Measurements from ENCODE around the gene SPN.

DNA sequence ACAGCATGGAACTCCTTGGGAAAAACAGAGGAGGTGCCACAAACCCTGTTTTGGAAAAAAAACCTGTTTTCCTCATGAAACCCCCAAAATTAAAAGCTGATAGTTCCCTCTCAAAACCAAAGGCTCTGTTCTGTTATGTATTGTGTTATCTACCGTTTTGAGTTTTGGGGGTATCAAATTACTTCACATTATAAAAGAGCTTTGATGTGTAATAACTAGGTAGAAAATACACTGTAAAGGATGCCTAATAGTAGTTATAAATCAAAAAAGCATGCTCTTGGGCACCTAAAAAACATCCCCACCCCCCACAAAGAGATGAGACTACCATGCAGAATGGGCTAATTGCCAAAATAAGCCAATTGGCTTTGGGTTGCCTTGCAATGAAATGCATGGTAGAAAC lies 51.9 kb downstream of the SPN start:
- no peak for TF ChIP-seq CTCF (IDR thresholded peaks at IDR 0.05)
- no peak for TF ChIP-seq EP300 (IDR thresholded peaks at IDR 0.05)
- no peak for TF ChIP-seq POLR2AphosphoS5 (IDR thresholded peaks at IDR 0.05)

All from suprapubic skin (tissue), 4 donors.